NCI-H2029 (cell line): ENCODE measurements around the gene KPNA1.
"Not testable (repeated sequence)": the region's sequence is repeated elsewhere in the genome, so short reads cannot be mapped to it uniquely, and the experiment has no call there.

Experiments
- DNase-seq: peaks from one replicate; lab custom pipeline; 2025; lab: John Stamatoyannopoulos, UW

KPNA1 gene

DNA sequence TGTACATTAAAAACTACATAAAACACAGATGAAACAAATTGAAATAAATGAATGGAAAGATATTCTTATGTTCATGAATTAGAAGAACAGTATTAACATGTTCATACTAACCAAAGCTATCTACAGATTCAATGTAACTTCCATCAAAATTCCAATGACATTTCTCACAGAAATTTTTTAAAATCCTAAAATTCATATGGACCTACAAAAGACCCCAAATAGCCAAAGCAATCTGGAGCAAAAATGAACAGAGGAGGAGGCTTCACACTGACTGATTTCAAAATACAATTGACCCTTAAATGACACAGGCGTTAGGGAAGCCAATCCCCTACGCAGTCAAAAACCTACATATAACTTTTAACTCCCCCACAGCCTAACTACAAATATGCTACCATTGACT is 39.4 kb downstream of the KPNA1 start:
- no peak for DNase-seq

DNA sequence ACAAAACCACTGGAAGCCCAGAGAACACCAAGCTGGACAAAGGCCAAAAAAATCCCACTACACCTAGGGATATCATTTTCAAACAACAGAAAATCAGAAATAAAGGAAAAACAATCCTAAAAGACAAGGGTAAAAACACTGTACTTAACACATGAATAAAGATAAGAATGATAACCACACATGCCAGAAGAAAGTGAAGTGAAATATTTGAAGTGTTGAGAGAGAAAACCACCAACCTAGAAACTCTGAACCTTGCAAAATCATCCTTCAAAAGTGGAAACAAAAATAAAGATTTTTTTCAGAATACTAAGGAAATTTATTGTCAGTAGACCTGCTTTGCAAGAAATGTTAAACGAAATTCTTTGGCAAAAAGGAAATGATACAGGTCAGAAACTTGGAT is 45.1 kb downstream of the KPNA1 start:
- DNase-seq: no peak

GRCh38 chr3:122468896-122469533 is 45.7 kb downstream of the KPNA1 start:
- DNase-seq: no peak

GRCh38 chr3:122466701-122467240 is 48.0 kb downstream of the KPNA1 start:
- DNase-seq: no peak

DNA sequence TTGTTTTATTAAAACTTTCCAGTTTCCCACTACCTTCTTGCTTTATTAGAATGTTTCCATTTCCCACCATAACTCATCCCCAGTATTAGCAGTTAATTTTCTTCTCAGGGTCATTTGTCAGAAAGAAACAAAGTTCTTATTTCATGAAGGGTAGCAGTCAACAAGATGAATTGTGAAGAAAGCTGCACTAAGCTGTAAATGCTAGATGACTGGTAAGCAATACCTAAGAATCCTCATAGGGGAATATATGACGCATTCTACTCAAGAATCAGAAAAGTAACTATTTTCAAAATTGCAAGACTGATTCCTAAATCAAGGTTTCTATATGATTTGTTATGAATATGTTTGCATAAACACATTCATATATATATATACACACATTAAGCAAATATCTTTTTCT is 50.1 kb downstream of the KPNA1 start:
- no peak for DNase-seq

- no peak for DNase-seq
Measured at GRCh38 chr3:122462406-122462805, 52.3 kb downstream of the KPNA1 start.

GRCh38 chr3:122461806-122462205 is 52.9 kb downstream of the KPNA1 start:
- no peak for DNase-seq

- DNase-seq: no peak
Measured at GRCh38 chr3:122458992-122459391, 55.7 kb downstream of the KPNA1 start.

DNA sequence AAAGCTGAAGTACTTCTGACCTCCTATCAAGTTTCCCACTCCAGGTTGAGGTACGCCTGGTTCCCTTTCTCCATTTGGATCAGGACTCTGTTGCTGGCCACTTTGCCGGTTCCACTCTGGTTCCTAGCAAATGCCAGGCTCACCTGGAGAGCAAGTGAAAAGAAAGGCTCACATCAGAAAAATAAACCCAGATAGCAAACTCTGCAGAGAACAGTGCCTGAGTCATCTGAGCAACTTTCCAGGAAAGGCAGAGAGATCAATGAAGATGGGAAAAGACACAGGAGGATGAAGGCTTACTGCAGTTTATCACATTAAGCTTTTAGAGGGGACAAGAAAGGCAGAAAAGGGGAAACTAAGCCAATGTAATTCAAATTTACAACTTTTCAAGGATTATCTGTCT is 57.0 kb downstream of the KPNA1 start:
- no peak for DNase-seq

- DNase-seq: no peak
Measured at GRCh38 chr3:122456074-122456473, 58.7 kb downstream of the KPNA1 start.

DNA sequence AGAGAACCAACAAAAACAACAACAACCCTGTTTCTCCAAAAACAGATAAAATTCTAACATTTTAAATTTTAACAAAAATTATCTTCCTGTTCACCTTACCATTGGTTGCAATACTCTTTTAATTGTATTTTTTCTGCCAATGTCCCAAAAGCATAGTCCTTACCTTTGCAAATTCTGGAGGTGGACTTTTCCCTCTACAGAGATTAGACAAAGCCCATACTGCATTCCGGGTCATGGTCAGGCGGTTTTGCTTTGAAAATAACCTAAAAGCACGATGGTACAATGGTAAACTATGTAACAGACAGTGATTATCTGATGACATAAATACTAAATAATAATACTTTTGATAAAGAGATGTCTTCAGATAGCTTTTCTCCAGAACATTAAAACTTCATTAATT is 63.4 kb downstream of the KPNA1 start:
- DNase-seq: no peak

- DNase-seq: not testable (repeated sequence)
Measured at GRCh38 chr3:122448218-122448617, 66.5 kb downstream of the KPNA1 start.

DNA sequence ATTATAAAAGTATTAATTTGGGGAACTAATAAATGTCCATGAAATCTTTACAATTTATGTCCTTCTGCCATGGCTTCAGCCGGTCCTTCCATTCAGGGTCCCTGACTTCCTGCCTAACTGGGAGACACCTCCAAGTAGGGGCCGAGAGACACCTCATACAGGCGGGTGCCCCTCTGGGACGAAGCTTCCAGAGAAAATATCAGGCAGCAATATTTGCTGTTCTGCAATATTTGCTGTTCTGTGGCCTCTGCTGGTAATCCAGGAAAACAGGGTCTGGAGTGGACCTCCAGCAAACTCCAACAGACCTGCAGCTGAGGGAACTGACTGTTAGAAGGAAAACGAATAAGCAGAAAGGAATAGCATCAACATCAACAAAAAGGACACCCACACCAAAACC is 70.2 kb downstream of the KPNA1 start:
- not testable (repeated sequence) for DNase-seq

GRCh38 chr3:122443762-122444490 is 70.8 kb downstream of the KPNA1 start:
- not testable (repeated sequence) for DNase-seq

- no peak for DNase-seq
Measured at GRCh38 chr3:122443090-122443489, 71.6 kb downstream of the KPNA1 start.

DNA sequence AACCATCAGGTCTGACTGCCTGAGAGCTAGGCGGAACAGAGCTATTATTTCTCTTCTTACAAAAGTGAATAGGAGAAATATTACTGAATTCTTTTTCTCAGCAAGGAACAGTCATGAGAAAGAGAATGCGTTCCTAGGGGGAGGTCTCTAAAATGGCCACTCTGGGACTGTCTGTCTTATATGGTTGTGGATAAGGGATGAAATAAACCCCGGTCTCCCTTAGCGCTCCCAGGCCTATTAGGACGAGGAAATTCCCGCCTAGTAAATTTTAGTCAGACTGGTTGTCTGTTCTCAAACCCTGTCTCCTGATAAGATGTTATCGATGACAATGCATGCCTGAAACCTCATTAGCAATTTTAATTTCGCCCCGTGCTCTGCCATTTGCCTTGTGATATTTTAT is 78.8 kb downstream of the KPNA1 start:
- DNase-seq: no peak

GRCh38 chr3:122430371-122430770 is 84.4 kb downstream of the KPNA1 start:
- DNase-seq: no peak

GRCh38 chr3:122427857-122428471 is 86.8 kb downstream of the KPNA1 start:
- no peak for DNase-seq

DNA sequence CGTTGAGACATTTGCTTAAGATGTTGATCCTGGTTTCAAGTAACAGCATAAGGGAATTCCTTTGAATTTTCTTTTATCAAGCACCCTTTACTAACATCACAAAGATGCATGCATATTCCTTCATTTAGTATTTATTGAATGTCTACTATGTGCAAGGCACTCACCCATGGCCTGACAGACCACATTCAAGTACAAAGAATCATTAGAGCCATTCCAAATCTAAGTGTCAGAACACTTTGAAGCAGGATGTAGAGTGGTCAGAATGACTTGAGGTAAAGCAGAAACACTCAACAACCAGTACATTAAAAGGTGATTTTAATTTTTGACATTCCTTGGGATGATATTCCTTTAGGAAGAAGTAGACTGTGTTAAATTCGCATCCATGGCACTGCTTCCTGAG is 92.9 kb downstream of the KPNA1 start:
- no peak for DNase-seq

- DNase-seq: no peak
Measured at GRCh38 chr3:122421101-122421500, 93.6 kb downstream of the KPNA1 start.

DNA sequence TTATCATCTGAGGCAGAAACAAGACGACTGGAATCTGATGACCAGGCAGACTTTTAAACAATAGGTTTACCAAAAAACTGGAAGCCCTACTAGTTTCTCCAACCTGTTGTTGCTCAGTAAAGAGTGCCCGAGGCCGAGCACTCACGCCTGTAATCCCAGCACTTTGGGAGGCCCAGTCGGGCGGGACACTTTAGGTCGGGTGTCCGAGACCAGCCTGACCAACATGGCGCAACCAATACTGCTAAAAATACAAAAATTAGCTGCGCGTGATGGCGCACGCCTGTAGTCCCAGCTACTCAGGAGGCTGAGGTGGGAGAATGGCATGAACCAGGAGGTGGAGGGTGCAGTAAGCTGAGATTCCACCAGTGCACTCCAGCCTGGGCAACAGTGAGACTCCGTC is 97.8 kb downstream of the KPNA1 start:
- DNase-seq: no peak

GRCh38 chr3:122415762-122416654 is 98.7 kb downstream of the KPNA1 start, which contains the start of gene WDR5B:
WDR5B (minus strand) TSS chr3:122416062; CDS start chr3:122415528, 534 bp downstream.
- DNase-seq: no peak
